Measurements from ENCODE around the gene RERE.

GRCh38 chr1:8639148-8639547, 178.3 kb downstream of the RERE start:
- TF ChIP-seq PRDM6 (tag by site-specific recombination; IDR thresholded peaks at IDR 0.05) (no peak), CTCF (tag by site-specific recombination; IDR thresholded peaks at IDR 0.05) (no peak), ZNF350 (tag by site-specific recombination; IDR thresholded peaks at IDR 0.05) (no peak), PRDM1 (tag by site-specific recombination; IDR thresholded peaks at IDR 0.05) (no peak), ZNF548 (tag by site-specific recombination; IDR thresholded peaks at IDR 0.05) (no peak), ZSCAN5A (tag by site-specific recombination; IDR thresholded peaks at IDR 0.05) (no peak), SETDB1 (IDR thresholded peaks at IDR 0.05; ENCODE audit: insufficient read length, low read length) (no peak), ZNF138 (tag by site-specific recombination; IDR thresholded peaks at IDR 0.05; ENCODE audit: borderline replicate concordance) (no peak), GLI2 (tag by site-specific recombination; IDR thresholded peaks at IDR 0.05; ENCODE audit: borderline replicate concordance, low read depth) (no peak), ATF2 (tag by site-specific recombination; IDR thresholded peaks at IDR 0.05; ENCODE audit: low read depth) (no peak)

Data from HEK293 (cell line).